Measurements from ENCODE around the gene LHCGR. TPM values are rescaled to one million over a fixed set of nuclear protein-coding genes. Genes with fewer than 3 reads are reported as not detected.
A peak's percentile ranks its signal among the peaks of the same experiment; 100 is the strongest.
"Not testable (repeated sequence)": the region's sequence is repeated elsewhere in the genome, so short reads cannot be mapped to it uniquely, and the experiment has no call there.

Gene LHCGR
- total RNA-seq, 1 donor = not detected

GRCh38 chr2:48749291-48750127, 6.0 kb downstream of the LHCGR start:
- H3K4me3 ChIP-seq (ENCODE audit: insufficient read depth, low read length) = no peak overlapping the region
- no peaks in the 10 kb centered on the region for H3K4me1 ChIP-seq (ENCODE audit: insufficient read depth, low read length)
- DNase-seq (ENCODE audit: insufficient read length, low spot score, missing footprints) = no peak
- no peak overlapping the region for H3K4me2 ChIP-seq (ENCODE audit: insufficient read depth, low read length)
- H4K20me1 ChIP-seq (ENCODE audit: insufficient read depth, low read length) = no peaks in the 10 kb centered on the region
- no peak overlapping the region for H3K27ac ChIP-seq (ENCODE audit: low read depth, low read length)
- H3K79me2 ChIP-seq (ENCODE audit: insufficient read depth, low read length) = no peaks in the 10 kb centered on the region
- H3K36me3 ChIP-seq (ENCODE audit: insufficient read depth, low read length) = no peaks in the 10 kb centered on the region
- no peak for TF ChIP-seq CTCF (IDR thresholded peaks at IDR 0.05; ENCODE audit: extremely low read depth, low read depth, low read length)
- no peak overlapping the region for H2AFZ ChIP-seq (ENCODE audit: low read length)
- no peaks in the 10 kb centered on the region for H3K9me3 ChIP-seq (ENCODE audit: low read depth, low read length)
- no peaks in the 10 kb centered on the region for H3K27me3 ChIP-seq (ENCODE audit: insufficient read depth, low read length)

DNA sequence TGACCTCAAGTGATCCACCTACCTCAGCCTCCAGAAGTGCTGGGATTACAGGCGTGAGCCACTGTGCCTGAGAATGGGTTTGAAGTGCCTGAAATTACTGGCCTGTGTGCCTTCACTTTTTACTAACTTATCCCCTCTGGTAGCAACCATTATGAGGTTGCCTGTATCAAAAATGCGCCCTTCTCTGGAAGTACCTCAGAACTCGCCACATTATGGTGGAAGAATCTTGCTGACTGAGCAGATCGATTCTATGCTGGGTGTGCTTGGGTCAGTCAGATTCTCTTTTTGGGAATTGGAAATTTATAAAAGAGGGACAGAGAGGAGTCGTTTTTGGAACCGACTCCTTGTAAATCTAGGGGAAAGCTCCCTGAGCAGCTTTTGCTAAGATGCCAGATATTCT, 8.2 kb downstream of the LHCGR start:
- Histone ChIP-seq H3K79me2 (ENCODE audit: insufficient read depth, low read length) (no peaks in the 10 kb centered on the region), H3K27me3 (ENCODE audit: insufficient read depth, low read length) (no peaks in the 10 kb centered on the region), H3K4me3 (ENCODE audit: insufficient read depth, low read length) (no peak overlapping the region), H3K4me1 (ENCODE audit: insufficient read depth, low read length) (no peaks in the 10 kb centered on the region), H4K20me1 (ENCODE audit: insufficient read depth, low read length) (no peaks in the 10 kb centered on the region), H3K9me3 (ENCODE audit: low read depth, low read length) (no peaks in the 10 kb centered on the region), H3K36me3 (ENCODE audit: insufficient read depth, low read length) (no peaks in the 10 kb centered on the region), H2AFZ (ENCODE audit: low read length) (no peak overlapping the region), H3K4me2 (ENCODE audit: insufficient read depth, low read length) (no peak overlapping the region), H3K27ac (ENCODE audit: low read depth, low read length) (no peak overlapping the region)
- no peak for TF ChIP-seq CTCF (IDR thresholded peaks at IDR 0.05; ENCODE audit: extremely low read depth, low read depth, low read length)
- DNase-seq (ENCODE audit: insufficient read length, low spot score, missing footprints) = no peak

DNA sequence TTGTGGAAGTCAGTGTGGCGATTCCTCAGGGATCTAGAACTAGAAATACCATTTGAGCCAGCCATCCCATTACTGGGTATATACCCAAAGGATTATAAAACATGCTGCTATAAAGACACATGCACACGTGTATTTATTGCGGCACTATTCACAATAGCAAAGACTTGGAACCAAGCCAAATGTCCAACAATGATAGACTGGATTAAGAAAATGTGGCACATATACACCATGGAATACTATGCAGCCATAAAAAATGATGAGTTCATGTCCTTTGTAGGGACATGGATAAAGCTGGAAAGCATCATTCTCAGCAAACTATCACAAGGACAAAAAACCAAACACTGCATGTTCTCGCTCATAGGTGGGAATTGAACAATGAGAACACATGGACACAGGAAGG, 16.3 kb downstream of the LHCGR start:
- not testable (repeated sequence) for H3K4me3 ChIP-seq (ENCODE audit: insufficient read depth, low read length); H3K79me2 ChIP-seq (ENCODE audit: insufficient read depth, low read length); H3K27ac ChIP-seq (ENCODE audit: low read depth, low read length); H3K36me3 ChIP-seq (ENCODE audit: insufficient read depth, low read length); H3K4me2 ChIP-seq (ENCODE audit: insufficient read depth, low read length); H2AFZ ChIP-seq (ENCODE audit: low read length); H3K27me3 ChIP-seq (ENCODE audit: insufficient read depth, low read length); H3K9me3 ChIP-seq (ENCODE audit: low read depth, low read length); H4K20me1 ChIP-seq (ENCODE audit: insufficient read depth, low read length); H3K4me1 ChIP-seq (ENCODE audit: insufficient read depth, low read length); DNase-seq (ENCODE audit: insufficient read length, low spot score, missing footprints)

- no peak overlapping the region for H3K27ac ChIP-seq (ENCODE audit: low read depth, low read length)
- no peaks in the 10 kb centered on the region for H3K27me3 ChIP-seq (ENCODE audit: insufficient read depth, low read length)
- TF ChIP-seq CTCF (IDR thresholded peaks at IDR 0.05; ENCODE audit: extremely low read depth, low read depth, low read length) = no peak
- H3K4me1 ChIP-seq (ENCODE audit: insufficient read depth, low read length) = no peaks in the 10 kb centered on the region
- H3K4me3 ChIP-seq (ENCODE audit: insufficient read depth, low read length) = no peak overlapping the region
- DNase-seq (ENCODE audit: insufficient read length, low spot score, missing footprints) = peak; percentile 89
- H3K4me2 ChIP-seq (ENCODE audit: insufficient read depth, low read length) = no peak overlapping the region
- H3K79me2 ChIP-seq (ENCODE audit: insufficient read depth, low read length) = no peaks in the 10 kb centered on the region
- H3K36me3 ChIP-seq (ENCODE audit: insufficient read depth, low read length) = no peaks in the 10 kb centered on the region
- H3K9me3 ChIP-seq (ENCODE audit: low read depth, low read length) = no peaks in the 10 kb centered on the region
- H2AFZ ChIP-seq (ENCODE audit: low read length) = no peak overlapping the region
- H4K20me1 ChIP-seq (ENCODE audit: insufficient read depth, low read length) = no peaks in the 10 kb centered on the region
Observed at GRCh38 chr2:48738806-48739205, 16.7 kb downstream of the LHCGR start.

Data from osteoblast (primary cell).